Measurements from ENCODE around the gene STT3B.

GRCh38 chr3:31531992-31532586 lies 636 bp upstream of the STT3B start:
- TF ChIP-seq, protein P1, sequence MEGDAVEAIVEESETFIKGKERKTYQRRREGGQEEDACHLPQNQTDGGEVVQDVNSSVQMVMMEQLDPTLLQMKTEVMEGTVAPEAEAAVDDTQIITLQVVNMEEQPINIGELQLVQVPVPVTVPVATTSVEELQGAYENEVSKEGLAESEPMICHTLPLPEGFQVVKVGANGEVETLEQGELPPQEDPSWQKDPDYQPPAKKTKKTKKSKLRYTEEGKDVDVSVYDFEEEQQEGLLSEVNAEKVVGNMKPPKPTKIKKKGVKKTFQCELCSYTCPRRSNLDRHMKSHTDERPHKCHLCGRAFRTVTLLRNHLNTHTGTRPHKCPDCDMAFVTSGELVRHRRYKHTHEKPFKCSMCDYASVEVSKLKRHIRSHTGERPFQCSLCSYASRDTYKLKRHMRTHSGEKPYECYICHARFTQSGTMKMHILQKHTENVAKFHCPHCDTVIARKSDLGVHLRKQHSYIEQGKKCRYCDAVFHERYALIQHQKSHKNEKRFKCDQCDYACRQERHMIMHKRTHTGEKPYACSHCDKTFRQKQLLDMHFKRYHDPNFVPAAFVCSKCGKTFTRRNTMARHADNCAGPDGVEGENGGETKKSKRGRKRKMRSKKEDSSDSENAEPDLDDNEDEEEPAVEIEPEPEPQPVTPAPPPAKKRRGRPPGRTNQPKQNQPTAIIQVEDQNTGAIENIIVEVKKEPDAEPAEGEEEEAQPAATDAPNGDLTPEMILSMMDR (IDR thresholded peaks at IDR 0.05) = peak in 4 of 7 experiments; percentile 3 to 34 (median 5)
- TF ChIP-seq POLR2A (IDR thresholded peaks at IDR 0.05) = peak; percentile 72 to 96 (median 96)

Measured in body of pancreas (tissue), 4 donors.